Measurements from ENCODE around the gene FARS2.

DNA sequence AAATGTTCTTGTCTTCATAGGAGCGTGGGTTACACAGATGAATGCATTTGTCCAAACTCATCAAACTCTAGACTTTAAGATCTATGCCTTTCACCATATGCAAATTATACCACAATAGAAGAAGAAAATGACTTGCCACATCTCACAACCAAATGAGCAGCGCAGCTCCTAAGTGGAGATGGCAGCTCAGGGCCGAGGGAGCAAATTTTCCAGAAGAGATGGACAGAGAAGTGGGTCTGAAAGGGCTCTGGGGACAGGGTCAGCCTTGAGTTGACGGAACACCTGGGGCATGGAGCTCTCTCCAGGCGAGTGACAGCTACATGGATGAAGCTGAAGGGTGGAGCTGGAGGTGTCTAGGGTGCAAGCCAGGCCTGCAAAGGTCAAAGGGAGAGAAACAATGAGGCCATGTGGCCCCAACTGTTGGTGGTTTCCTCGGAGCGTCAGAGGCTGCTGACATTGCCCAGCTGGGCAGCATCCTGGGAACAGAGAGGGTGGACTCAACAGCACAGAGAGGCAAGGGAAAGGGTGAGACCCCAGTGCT lies 517.1 kb downstream of the FARS2 start:
- TF ChIP-seq CTCF (IDR thresholded peaks at IDR 0.05) (no peak), TEAD4 (CRISPR knock-in tag; IDR thresholded peaks at IDR 0.05) (no peak), ATF6 (CRISPR knock-in tag; IDR thresholded peaks at IDR 0.05) (no peak), IRF1 (CRISPR knock-in tag; IDR thresholded peaks at IDR 0.05) (no peak), SMAD3 (CRISPR knock-in tag; IDR thresholded peaks at IDR 0.05; ENCODE audit: borderline replicate concordance) (no peak), NFYB (CRISPR knock-in tag; conservative IDR thresholded peaks at IDR 0.05; ENCODE audit: low read depth) (no peak), ZNF121 (CRISPR knock-in tag; IDR thresholded peaks at IDR 0.05) (no peak), ELF4 (CRISPR knock-in tag; IDR thresholded peaks at IDR 0.05; ENCODE audit: low read depth) (no peak)
- TF ChIP-seq, protein P1, sequence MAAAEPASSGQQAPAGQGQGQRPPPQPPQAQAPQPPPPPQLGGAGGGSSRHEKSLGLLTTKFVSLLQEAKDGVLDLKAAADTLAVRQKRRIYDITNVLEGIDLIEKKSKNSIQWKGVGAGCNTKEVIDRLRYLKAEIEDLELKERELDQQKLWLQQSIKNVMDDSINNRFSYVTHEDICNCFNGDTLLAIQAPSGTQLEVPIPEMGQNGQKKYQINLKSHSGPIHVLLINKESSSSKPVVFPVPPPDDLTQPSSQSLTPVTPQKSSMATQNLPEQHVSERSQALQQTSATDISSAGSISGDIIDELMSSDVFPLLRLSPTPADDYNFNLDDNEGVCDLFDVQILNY (CRISPR knock-in tag; IDR thresholded peaks at IDR 0.05) = no peak
- TF ChIP-seq, protein P2, sequence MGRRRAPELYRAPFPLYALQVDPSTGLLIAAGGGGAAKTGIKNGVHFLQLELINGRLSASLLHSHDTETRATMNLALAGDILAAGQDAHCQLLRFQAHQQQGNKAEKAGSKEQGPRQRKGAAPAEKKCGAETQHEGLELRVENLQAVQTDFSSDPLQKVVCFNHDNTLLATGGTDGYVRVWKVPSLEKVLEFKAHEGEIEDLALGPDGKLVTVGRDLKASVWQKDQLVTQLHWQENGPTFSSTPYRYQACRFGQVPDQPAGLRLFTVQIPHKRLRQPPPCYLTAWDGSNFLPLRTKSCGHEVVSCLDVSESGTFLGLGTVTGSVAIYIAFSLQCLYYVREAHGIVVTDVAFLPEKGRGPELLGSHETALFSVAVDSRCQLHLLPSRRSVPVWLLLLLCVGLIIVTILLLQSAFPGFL (CRISPR knock-in tag; IDR thresholded peaks at IDR 0.05; ENCODE audit: borderline replicate concordance) = no peak
- TF ChIP-seq, protein P3, sequence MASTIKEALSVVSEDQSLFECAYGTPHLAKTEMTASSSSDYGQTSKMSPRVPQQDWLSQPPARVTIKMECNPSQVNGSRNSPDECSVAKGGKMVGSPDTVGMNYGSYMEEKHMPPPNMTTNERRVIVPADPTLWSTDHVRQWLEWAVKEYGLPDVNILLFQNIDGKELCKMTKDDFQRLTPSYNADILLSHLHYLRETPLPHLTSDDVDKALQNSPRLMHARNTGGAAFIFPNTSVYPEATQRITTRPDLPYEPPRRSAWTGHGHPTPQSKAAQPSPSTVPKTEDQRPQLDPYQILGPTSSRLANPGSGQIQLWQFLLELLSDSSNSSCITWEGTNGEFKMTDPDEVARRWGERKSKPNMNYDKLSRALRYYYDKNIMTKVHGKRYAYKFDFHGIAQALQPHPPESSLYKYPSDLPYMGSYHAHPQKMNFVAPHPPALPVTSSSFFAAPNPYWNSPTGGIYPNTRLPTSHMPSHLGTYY (CRISPR knock-in tag; IDR thresholded peaks at IDR 0.05) = no peak

Data from WTC11 (cell line).